GM19193 (cell line): Measurements from ENCODE around the gene ZDHHC12.
A peak's percentile ranks its signal among the peaks of the same experiment; 100 is the strongest.

Experiments
- POLR2A ChIP-seq: IDR thresholded peaks from 4 replicates; pipeline ENCODE4 v1.6.1; 2011; ENCODE audit not compliant: insufficient read depth, insufficient read length; ENCODE audit errors: extremely low read depth

Gene ZDHHC12

DNA sequence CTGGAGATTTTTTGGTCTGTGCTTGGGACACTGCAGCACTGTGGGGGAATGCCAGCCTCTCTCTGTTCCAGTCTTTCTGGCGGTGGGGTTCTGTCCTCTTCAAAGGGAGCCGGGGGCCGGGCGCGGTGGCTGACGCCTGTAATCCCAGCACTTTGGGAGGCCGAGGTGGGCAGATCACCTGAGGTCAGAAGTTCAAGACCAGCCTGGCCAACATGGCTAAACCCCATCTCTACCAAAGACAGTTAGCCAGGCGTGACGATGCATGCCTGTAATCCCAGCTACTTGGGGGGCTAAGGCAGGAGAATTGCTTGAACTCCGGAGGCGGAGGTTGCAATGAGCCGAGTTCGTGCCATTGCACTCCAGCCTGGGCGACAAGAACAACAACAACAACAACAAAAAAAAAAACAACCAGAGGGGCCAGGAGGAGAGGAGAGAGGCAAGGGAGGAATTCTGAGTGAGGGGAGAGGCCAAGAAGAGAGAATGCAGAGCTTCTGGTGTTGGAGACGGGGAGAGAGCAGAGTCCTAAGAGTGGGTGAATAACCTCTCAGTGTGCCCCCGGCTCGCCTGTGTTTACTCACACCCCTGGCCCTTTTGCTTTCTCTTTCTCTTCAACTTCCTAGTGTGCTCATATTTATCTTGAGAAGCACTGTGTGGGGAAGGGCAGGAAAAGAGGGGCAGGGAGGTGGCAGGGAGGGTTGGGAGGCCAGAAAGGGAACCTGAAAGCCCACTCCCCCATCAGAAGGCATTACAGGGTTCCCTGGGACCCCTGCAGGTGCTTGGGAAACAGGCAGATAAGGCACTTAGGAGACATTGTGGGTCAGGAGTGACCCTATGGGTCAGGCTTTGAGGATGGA is 38.1 kb downstream of the ZDHHC12 start:
- TF ChIP-seq POLR2A = no peak

DNA sequence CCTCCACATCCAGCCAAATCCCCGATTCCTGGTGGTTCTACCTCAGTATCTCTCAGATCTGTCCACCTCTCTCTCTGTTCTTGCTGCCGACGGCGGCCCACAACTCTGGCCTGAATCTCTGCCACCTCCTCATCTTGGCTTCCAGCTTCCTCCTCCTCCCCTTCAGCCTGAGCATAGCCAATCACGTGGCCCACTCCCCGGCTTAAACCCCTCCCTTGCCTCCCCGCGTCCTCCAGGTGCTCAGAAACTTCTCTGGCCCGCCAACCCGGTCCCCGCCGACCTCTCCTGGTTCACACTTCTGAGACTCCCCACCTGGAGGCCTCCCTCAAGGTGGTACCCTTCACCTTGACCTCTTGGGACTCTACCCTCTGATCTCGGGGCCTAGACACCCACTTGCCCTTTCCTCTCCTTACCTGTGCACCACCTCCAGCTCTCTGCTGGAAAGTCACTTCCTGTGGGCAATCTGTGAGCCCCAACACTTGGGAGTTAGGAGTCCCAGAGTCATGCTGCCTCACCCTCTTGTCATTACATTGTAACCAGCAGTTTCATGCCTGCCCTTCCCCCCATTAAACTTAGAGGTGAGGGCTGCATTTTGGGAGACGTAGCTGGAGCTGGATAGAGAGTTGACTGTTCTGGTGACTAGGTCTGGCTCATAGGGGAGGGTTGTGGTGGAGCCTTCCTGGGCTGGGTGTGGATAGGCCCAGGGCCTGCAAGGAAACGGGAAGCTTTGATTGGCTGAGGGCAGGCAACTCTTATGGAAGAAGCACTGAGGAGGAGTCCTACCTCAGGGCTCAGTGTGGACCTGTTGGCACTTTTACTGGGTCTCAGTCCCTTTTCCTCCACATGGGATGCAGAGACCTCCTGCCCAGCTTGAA is 39.4 kb downstream of the ZDHHC12 start:
- TF ChIP-seq POLR2A = peak; percentile 95

DNA sequence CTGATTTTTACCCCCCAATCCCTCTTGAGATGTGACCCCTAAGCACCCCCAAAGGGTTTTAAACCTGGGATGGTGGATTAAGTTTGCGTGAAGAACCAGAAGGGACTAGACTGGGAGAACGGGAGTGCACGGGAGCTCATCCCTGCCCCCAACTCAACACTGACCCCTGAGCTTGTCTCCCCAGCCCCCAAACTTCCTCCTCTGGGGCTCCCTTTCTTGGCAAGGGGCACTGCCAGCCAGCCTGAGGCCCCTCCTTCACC is 39.9 kb downstream of the ZDHHC12 start:
- TF ChIP-seq POLR2A = no peak

DNA sequence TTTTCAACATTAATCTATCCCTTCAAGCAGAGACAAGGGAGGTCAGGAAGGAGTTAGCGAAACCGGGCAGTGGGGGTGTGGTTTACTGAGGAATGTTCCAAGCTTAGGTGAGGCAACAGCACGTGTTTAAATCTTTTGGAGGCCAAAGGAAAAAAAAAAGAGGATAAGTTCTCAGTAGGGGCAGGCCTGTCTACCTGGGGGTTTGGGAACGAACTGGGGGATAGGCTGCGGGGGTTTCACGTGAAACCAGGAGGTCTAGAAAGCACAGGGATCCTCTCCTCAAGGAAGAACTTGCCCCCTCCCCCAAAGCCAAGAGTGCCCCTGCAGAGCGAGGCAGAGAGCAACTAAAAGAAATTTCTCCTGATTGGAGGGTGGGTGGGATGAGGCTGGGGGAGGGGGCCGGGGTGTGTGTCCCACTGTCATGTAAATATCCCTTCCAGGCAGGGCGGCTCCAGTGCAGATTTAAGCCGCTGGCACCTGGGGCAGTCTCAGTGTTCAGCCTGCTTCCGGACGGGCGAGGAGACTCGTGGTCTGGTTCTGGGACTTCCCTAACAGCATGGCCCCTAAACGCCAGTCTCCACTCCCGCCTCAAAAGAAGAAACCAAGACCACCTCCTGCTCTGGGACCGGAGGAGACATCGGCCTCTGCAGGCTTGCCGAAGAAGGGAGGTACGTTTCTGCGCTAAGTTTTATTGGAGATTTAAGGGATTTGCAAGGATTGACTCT is 40.4 kb downstream of the ZDHHC12 start:
- peak; percentile 22 for TF ChIP-seq POLR2A

DNA sequence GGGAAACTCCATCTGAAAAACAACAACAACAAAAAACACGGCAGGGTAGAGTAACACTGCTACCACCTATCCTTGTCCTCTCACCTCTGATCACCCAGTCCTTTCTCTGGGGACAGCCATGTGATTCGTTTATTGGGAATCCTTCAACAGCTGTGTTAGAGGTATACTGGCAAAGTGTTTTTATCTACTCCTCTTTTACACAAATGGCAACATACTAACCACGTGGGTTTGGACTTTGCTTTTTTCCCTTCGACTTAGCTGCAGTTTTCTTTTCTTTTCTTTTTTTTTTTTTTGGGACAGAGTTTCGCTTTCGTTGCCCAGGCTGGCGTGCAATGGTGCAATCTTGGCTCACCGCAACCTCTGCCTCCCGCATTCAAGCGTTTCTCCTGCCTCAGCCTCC is 46.1 kb downstream of the ZDHHC12 start:
- TF ChIP-seq POLR2A = no peak

DNA sequence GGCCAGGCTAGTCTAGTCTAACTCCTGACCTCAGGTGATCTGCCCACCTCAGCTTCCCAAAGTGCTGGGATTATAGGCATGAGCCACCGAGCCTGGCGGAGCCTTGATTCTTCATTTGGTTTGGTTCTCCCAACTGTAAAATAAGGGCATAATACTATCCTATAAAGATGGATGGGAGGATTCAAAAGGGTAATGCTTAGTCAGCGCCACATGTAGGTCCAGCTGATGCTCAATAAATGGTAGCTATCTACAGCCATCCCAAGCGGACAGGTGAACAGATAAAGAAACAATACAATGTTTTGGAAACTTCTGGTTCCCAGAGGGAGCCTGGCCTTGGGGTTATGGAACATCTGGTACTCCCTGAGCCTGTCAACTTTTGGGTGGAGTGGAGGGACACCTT is 48.5 kb downstream of the ZDHHC12 start:
- no peak for TF ChIP-seq POLR2A
